ENCODE data around the gene MFSD1. TPM values are rescaled to one million over a fixed set of nuclear protein-coding genes. Genes with fewer than 3 reads are reported as not detected.

The MFSD1 gene
- total RNA-seq, 1 donor from 2014 or later, result 55.0 TPM

DNA sequence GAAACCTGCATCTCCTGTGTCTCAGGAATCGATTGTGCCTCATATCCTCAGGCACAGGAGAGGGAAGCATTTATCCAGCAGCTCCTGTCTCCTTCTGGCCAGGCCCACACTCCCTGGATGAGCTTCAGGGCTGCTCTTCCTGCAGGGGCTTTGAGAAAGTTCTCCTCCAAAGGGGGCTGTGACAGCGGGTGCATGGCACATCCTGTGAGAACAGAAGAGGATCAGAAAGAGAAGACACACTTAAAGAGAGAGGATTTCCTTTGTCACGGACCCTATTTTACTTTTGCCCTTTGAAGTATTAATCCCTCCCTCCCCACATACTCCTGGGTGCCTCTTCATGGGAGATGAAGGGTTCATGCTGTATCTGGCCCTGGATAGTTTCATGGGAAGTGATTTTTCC is 46.0 kb downstream of the MFSD1 start:
- TF ChIP-seq, protein P1, sequence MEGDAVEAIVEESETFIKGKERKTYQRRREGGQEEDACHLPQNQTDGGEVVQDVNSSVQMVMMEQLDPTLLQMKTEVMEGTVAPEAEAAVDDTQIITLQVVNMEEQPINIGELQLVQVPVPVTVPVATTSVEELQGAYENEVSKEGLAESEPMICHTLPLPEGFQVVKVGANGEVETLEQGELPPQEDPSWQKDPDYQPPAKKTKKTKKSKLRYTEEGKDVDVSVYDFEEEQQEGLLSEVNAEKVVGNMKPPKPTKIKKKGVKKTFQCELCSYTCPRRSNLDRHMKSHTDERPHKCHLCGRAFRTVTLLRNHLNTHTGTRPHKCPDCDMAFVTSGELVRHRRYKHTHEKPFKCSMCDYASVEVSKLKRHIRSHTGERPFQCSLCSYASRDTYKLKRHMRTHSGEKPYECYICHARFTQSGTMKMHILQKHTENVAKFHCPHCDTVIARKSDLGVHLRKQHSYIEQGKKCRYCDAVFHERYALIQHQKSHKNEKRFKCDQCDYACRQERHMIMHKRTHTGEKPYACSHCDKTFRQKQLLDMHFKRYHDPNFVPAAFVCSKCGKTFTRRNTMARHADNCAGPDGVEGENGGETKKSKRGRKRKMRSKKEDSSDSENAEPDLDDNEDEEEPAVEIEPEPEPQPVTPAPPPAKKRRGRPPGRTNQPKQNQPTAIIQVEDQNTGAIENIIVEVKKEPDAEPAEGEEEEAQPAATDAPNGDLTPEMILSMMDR (IDR thresholded peaks at IDR 0.05), result no peak
- Mint-ChIP-seq H3K36me3 (ENCODE audit: unreplicated experiment) (no peaks in the 10 kb centered on the region), H3K4me3 (ENCODE audit: unreplicated experiment) (no peak overlapping the region), H3K9me3 (ENCODE audit: unreplicated experiment) (no peaks in the 10 kb centered on the region), H3K27ac (ENCODE audit: unreplicated experiment) (no peak overlapping the region), H3K4me1 (ENCODE audit: unreplicated experiment) (no peaks in the 10 kb centered on the region), H3K27me3 (ENCODE audit: unreplicated experiment) (peaks cover 34% of the 10 kb centered on the region)
- no peak for DNase-seq (ENCODE audit: extremely low spot score, unreplicated experiment)

DNA sequence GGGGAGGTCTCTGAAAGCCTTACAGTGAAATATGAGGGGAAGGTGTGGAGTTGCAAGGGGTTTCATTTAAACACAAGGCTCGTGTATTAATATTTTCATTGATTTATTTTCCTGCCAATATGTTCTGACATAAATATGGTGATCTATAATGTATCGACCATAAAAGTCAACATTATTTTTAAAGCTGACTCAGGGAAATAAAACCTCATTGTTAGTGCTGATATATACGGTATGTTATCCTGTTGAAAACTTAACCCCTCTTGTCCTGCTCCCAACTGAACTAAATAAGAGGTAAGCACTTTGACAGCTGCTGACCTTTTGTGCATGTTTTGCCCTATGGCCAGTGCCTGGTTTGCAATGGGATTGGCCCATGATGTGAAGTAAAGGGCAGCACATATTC is 47.9 kb downstream of the MFSD1 start:
- TF ChIP-seq, protein P1 (IDR thresholded peaks at IDR 0.05), result no peak
- peaks cover 3% of the 10 kb centered on the region for H3K9me3 Mint-ChIP-seq (ENCODE audit: unreplicated experiment)
- H3K36me3 Mint-ChIP-seq (ENCODE audit: unreplicated experiment), result no peaks in the 10 kb centered on the region
- H3K27me3 Mint-ChIP-seq (ENCODE audit: unreplicated experiment), result peaks cover 36% of the 10 kb centered on the region
- H3K4me1 Mint-ChIP-seq (ENCODE audit: unreplicated experiment), result no peaks in the 10 kb centered on the region
- no peak overlapping the region for H3K4me3 Mint-ChIP-seq (ENCODE audit: unreplicated experiment)
- no peak for DNase-seq (ENCODE audit: extremely low spot score, unreplicated experiment)
- H3K27ac Mint-ChIP-seq (ENCODE audit: unreplicated experiment), result no peak overlapping the region

DNA sequence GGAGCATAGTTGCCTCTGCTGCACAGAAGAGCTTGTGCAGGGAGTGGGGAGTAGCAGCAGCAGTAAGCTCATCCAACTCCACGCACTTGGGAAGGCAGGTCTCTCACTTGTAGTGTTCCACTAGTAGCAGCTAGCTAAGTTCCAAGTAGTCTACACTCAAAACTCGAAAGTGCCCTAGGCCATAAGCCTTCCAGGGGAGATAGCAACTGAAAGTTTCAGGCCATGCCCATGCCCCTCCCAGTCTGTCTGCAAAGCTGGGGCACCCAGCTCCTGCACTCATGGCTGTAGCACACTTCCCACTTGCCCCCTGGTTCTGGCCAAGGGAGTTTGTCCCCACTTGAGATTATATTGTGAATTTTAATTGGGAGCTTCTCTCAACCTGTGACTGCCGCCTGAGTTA is 57.5 kb downstream of the MFSD1 start:
- Mint-ChIP-seq H3K4me1 (ENCODE audit: unreplicated experiment) (no peaks in the 10 kb centered on the region), H3K4me3 (ENCODE audit: unreplicated experiment) (no peak overlapping the region), H3K27ac (ENCODE audit: unreplicated experiment) (no peak overlapping the region), H3K36me3 (ENCODE audit: unreplicated experiment) (no peaks in the 10 kb centered on the region), H3K9me3 (ENCODE audit: unreplicated experiment) (peaks cover 20% of the 10 kb centered on the region), H3K27me3 (ENCODE audit: unreplicated experiment) (peaks cover 15% of the 10 kb centered on the region)
- TF ChIP-seq, protein P1 (IDR thresholded peaks at IDR 0.05), result no peak
- DNase-seq (ENCODE audit: extremely low spot score, unreplicated experiment), result no peak

DNA sequence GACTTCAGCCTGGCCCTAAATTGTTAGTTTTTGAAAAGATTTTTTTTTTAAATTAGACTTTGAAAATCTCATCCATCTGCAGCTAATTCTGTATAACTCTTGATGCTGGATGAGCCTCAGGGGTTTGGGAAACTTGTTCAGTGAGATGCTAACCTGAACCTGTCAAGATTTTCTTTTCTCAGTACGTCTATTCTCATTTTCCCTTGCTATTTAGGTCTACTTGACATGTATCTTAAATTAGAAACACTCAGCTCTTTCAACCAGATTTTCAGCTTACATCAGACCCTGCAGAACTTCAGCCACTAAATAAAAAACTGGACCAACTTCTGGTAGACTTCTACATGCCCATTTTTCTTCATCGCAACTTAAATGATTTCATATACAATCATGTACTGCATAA is 61.4 kb downstream of the MFSD1 start:
- no peaks in the 10 kb centered on the region for H3K9me3 Mint-ChIP-seq (ENCODE audit: unreplicated experiment)
- H3K4me3 Mint-ChIP-seq (ENCODE audit: unreplicated experiment), result no peak overlapping the region

DNA sequence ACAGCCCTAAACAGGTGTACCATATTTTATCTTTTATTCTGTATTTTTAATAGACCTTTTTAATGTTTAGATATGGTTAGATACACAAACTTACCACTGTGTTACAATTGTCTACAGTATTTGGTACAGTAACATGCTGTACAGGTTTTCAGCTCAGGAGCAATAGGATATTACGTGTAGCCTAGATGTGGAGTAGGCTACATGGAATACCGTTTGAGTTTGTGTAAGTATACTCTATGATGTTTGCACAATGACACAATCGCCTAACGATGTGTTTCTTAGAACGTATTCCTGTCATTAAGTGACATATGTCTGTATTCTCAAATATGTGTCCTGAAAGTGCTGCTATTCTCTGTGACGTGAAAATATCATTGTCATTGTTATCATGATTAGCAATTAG is 62.6 kb downstream of the MFSD1 start:
- TF ChIP-seq, protein P1 (IDR thresholded peaks at IDR 0.05), result no peak
- H3K9me3 Mint-ChIP-seq (ENCODE audit: unreplicated experiment), result no peaks in the 10 kb centered on the region
- no peaks in the 10 kb centered on the region for H3K4me1 Mint-ChIP-seq (ENCODE audit: unreplicated experiment)
- no peak overlapping the region for H3K4me3 Mint-ChIP-seq (ENCODE audit: unreplicated experiment)
- no peak overlapping the region for H3K27ac Mint-ChIP-seq (ENCODE audit: unreplicated experiment)
- no peaks in the 10 kb centered on the region for H3K36me3 Mint-ChIP-seq (ENCODE audit: unreplicated experiment)
- no peak for DNase-seq (ENCODE audit: extremely low spot score, unreplicated experiment)
- peaks cover 6% of the 10 kb centered on the region for H3K27me3 Mint-ChIP-seq (ENCODE audit: unreplicated experiment)

More for the DNA sequence above, 61.4 kb downstream of the MFSD1 start:
- TF ChIP-seq, protein P1 (IDR thresholded peaks at IDR 0.05), result no peak
- no peak for DNase-seq (ENCODE audit: extremely low spot score, unreplicated experiment)
- no peak overlapping the region for H3K27ac Mint-ChIP-seq (ENCODE audit: unreplicated experiment)
- no peaks in the 10 kb centered on the region for H3K4me1 Mint-ChIP-seq (ENCODE audit: unreplicated experiment)
- peaks cover 4% of the 10 kb centered on the region for H3K27me3 Mint-ChIP-seq (ENCODE audit: unreplicated experiment)
- H3K36me3 Mint-ChIP-seq (ENCODE audit: unreplicated experiment), result no peaks in the 10 kb centered on the region
